Central memory CD8-positive, alpha-beta T cell (primary cell): ENCODE data around the gene TSHZ2.

Experiments
- ATAC-seq: fragments of 150-1000 bp; cut with Tn5 transposase; replicated peaks from 2 replicates; pipeline ENCODE4 v1.10.0; 2022; ENCODE audit warnings: mild to moderate bottlenecking, moderate FRiP score, moderate number of reproducible peaks; ENCODE audit not compliant: poor library complexity, severe bottlenecking; ENCODE audit errors: extremely low read depth
- DNase-seq, 2 donors: peaks; one replicate each; pipeline ENCODE4 v3.0.0; 2021; ENCODE audit warnings: low spot score in 2 of 2
- H3K27ac Mint-ChIP-seq: one replicate; pipeline ENCODE4 v1.8.0; 2022; ENCODE audit warnings: low read depth, mild to moderate bottlenecking, moderate library complexity, mixed read lengths
- H3K27me3 Mint-ChIP-seq: one replicate; pipeline ENCODE4 v1.8.0; 2022; ENCODE audit warnings: mixed read lengths
- H3K36me3 Mint-ChIP-seq: one replicate; pipeline ENCODE4 v1.8.0; 2022; ENCODE audit warnings: mild to moderate bottlenecking, moderate library complexity, mixed read lengths; ENCODE audit not compliant: insufficient read depth
- H3K4me1 Mint-ChIP-seq: one replicate; pipeline ENCODE4 v1.8.0; 2022; ENCODE audit warnings: mixed read lengths
- H3K4me3 Mint-ChIP-seq: one replicate; pipeline ENCODE4 v1.8.0; 2022; ENCODE audit warnings: mild to moderate bottlenecking, moderate library complexity, mixed read lengths
- H3K9me3 Mint-ChIP-seq: one replicate; pipeline ENCODE4 v1.8.0; 2022; ENCODE audit warnings: mixed read lengths

The TSHZ2 gene

GRCh38 chr20:53028337-53029007 is 56.3 kb downstream of the TSHZ2 start:
- H3K4me1 Mint-ChIP-seq, result no peaks in the 10 kb centered on the region
- no peaks in the 10 kb centered on the region for H3K9me3 Mint-ChIP-seq
- peaks cover 38% of the 10 kb centered on the region for H3K27me3 Mint-ChIP-seq
- ATAC-seq, result no peak
- no peak overlapping the region for H3K4me3 Mint-ChIP-seq
- no peaks in the 10 kb centered on the region for H3K36me3 Mint-ChIP-seq
- DNase-seq, result no peak
- H3K27ac Mint-ChIP-seq, result no peak overlapping the region

- Mint-ChIP-seq H3K36me3 (no peaks in the 10 kb centered on the region), H3K27me3 (peaks cover 50% of the 10 kb centered on the region), H3K4me1 (no peaks in the 10 kb centered on the region), H3K9me3 (no peaks in the 10 kb centered on the region), H3K27ac (no peak overlapping the region), H3K4me3 (no peak overlapping the region)
- DNase-seq (no peak), ATAC-seq (no peak)
These were observed 57.9 kb downstream of the TSHZ2 start for GRCh38 chr20:53030061-53030460.

- DNase-seq (no peak), ATAC-seq (no peak)
- Mint-ChIP-seq H3K4me3 (no peak overlapping the region), H3K9me3 (no peaks in the 10 kb centered on the region), H3K4me1 (no peaks in the 10 kb centered on the region), H3K36me3 (no peaks in the 10 kb centered on the region), H3K27ac (no peak overlapping the region), H3K27me3 (peaks cover 42% of the 10 kb centered on the region)
These were observed 59.9 kb downstream of the TSHZ2 start for GRCh38 chr20:53032046-53032445.

GRCh38 chr20:53032478-53032932 is 60.3 kb downstream of the TSHZ2 start:
- Mint-ChIP-seq H3K4me3 (no peak overlapping the region), H3K27me3 (peaks cover 37% of the 10 kb centered on the region), H3K4me1 (no peaks in the 10 kb centered on the region), H3K27ac (no peak overlapping the region), H3K36me3 (no peaks in the 10 kb centered on the region), H3K9me3 (no peaks in the 10 kb centered on the region)
- ATAC-seq, result no peak
- no peak for DNase-seq

GRCh38 chr20:53033176-53033575 is 61.0 kb downstream of the TSHZ2 start:
- Mint-ChIP-seq H3K4me1 (no peaks in the 10 kb centered on the region), H3K4me3 (no peak overlapping the region), H3K36me3 (no peaks in the 10 kb centered on the region), H3K9me3 (no peaks in the 10 kb centered on the region), H3K27me3 (peaks cover 31% of the 10 kb centered on the region), H3K27ac (no peak overlapping the region)
- ATAC-seq (no peak), DNase-seq (no peak)

- DNase-seq (no peak), ATAC-seq (no peak)
- no peaks in the 10 kb centered on the region for H3K4me1 Mint-ChIP-seq
- no peak overlapping the region for H3K4me3 Mint-ChIP-seq
- H3K27ac Mint-ChIP-seq, result no peak overlapping the region
- H3K27me3 Mint-ChIP-seq, result peaks cover 21% of the 10 kb centered on the region
- H3K36me3 Mint-ChIP-seq, result no peaks in the 10 kb centered on the region
- no peaks in the 10 kb centered on the region for H3K9me3 Mint-ChIP-seq
These were observed 62.7 kb downstream of the TSHZ2 start for GRCh38 chr20:53034899-53035298.

GRCh38 chr20:53036992-53037391 is 64.8 kb downstream of the TSHZ2 start:
- H3K9me3 Mint-ChIP-seq, result no peaks in the 10 kb centered on the region
- no peak for ATAC-seq
- H3K27me3 Mint-ChIP-seq, result peaks cover 15% of the 10 kb centered on the region
- no peak overlapping the region for H3K4me3 Mint-ChIP-seq
- no peak for DNase-seq
- no peak overlapping the region for H3K27ac Mint-ChIP-seq
- no peaks in the 10 kb centered on the region for H3K4me1 Mint-ChIP-seq
- no peaks in the 10 kb centered on the region for H3K36me3 Mint-ChIP-seq

GRCh38 chr20:53037621-53038020 is 65.5 kb downstream of the TSHZ2 start:
- H3K4me1 Mint-ChIP-seq, result no peaks in the 10 kb centered on the region
- H3K27me3 Mint-ChIP-seq, result peaks cover 18% of the 10 kb centered on the region
- no peaks in the 10 kb centered on the region for H3K36me3 Mint-ChIP-seq
- no peak overlapping the region for H3K27ac Mint-ChIP-seq
- ATAC-seq (no peak), DNase-seq (no peak)
- H3K9me3 Mint-ChIP-seq, result no peaks in the 10 kb centered on the region
- no peak overlapping the region for H3K4me3 Mint-ChIP-seq

GRCh38 chr20:53038299-53038698 is 66.1 kb downstream of the TSHZ2 start:
- H3K4me3 Mint-ChIP-seq, result no peak overlapping the region
- H3K27ac Mint-ChIP-seq, result no peak overlapping the region
- peaks cover 24% of the 10 kb centered on the region for H3K27me3 Mint-ChIP-seq
- no peaks in the 10 kb centered on the region for H3K9me3 Mint-ChIP-seq
- no peaks in the 10 kb centered on the region for H3K36me3 Mint-ChIP-seq
- no peaks in the 10 kb centered on the region for H3K4me1 Mint-ChIP-seq
- ATAC-seq (no peak), DNase-seq (no peak)

- H3K36me3 Mint-ChIP-seq, result no peaks in the 10 kb centered on the region
- ATAC-seq (no peak), DNase-seq (no peak)
- no peaks in the 10 kb centered on the region for H3K9me3 Mint-ChIP-seq
- H3K27me3 Mint-ChIP-seq, result peaks cover 15% of the 10 kb centered on the region
- no peaks in the 10 kb centered on the region for H3K4me1 Mint-ChIP-seq
- H3K27ac Mint-ChIP-seq, result no peak overlapping the region
- H3K4me3 Mint-ChIP-seq, result no peak overlapping the region
These were observed 68.8 kb downstream of the TSHZ2 start for GRCh38 chr20:53040693-53041589.

- ATAC-seq (no peak), DNase-seq (no peak)
- H3K27me3 Mint-ChIP-seq, result peaks cover 20% of the 10 kb centered on the region
- H3K4me3 Mint-ChIP-seq, result no peak overlapping the region
- H3K36me3 Mint-ChIP-seq, result no peaks in the 10 kb centered on the region
- H3K4me1 Mint-ChIP-seq, result no peaks in the 10 kb centered on the region
- no peak overlapping the region for H3K27ac Mint-ChIP-seq
- no peaks in the 10 kb centered on the region for H3K9me3 Mint-ChIP-seq
These were observed 70.4 kb downstream of the TSHZ2 start for GRCh38 chr20:53042521-53042920.

- H3K9me3 Mint-ChIP-seq, result no peaks in the 10 kb centered on the region
- H3K36me3 Mint-ChIP-seq, result no peaks in the 10 kb centered on the region
- no peak for DNase-seq
- no peak for ATAC-seq
- H3K27me3 Mint-ChIP-seq, result peaks cover 20% of the 10 kb centered on the region
- no peak overlapping the region for H3K27ac Mint-ChIP-seq
- no peak overlapping the region for H3K4me3 Mint-ChIP-seq
- H3K4me1 Mint-ChIP-seq, result no peaks in the 10 kb centered on the region
These were observed 72.1 kb downstream of the TSHZ2 start for GRCh38 chr20:53044296-53044695.

- Mint-ChIP-seq H3K27me3 (peaks cover 20% of the 10 kb centered on the region), H3K4me3 (no peak overlapping the region), H3K9me3 (no peaks in the 10 kb centered on the region), H3K36me3 (no peaks in the 10 kb centered on the region), H3K27ac (no peak overlapping the region), H3K4me1 (no peaks in the 10 kb centered on the region)
- ATAC-seq (no peak), DNase-seq (no peak)
These were observed 73.8 kb downstream of the TSHZ2 start for GRCh38 chr20:53045941-53046340.
